CD4-positive, alpha-beta T cell (primary cell): ENCODE data around the gene PAK1. TPM values are rescaled to one million over a fixed set of nuclear protein-coding genes. Genes with fewer than 3 reads are reported as not detected.

Experiments used
- ATAC-seq: fragments of 200-7000 bp; cut with Tn5 transposase; one replicate; pipeline ENCODE4 v1.10.0; 2022; ENCODE audit warnings: mild to moderate bottlenecking; ENCODE audit not compliant: poor library complexity
- CTCF ChIA-PET: fragments of 350-600 bp; sonication (Branson Sonifier 250); formaldehyde crosslinking; loops from one replicate; lab custom pipeline; 2021; ENCODE audit warnings: antibody characterized with exemption, inconsistent platforms; lab: Charles Lee
- POLR2A ChIA-PET: fragments of 350-600 bp; sonication (Branson Sonifier 250); formaldehyde crosslinking; loops from one replicate; lab custom pipeline; 2021; ENCODE audit warnings: antibody characterized with exemption, inconsistent platforms; lab: Charles Lee
- DNase-seq, 14 experiments: peaks; one replicate each; pipeline ENCODE4 v3.0.0-alpha.2; 2013 to 2020; ENCODE audit warnings: mixed read lengths in 2 of 14
- H3K27ac ChIP-seq, 2 donors: one replicate each; pipeline versions ENCODE4 v1.5.1 to v1.7.0; 2013; ENCODE audit warnings: low read length in 2 of 2, low read depth in 1 of 2, mild to moderate bottlenecking in 1 of 2
- H3K27me3 ChIP-seq, 2 experiments: 1 replicate in 1 of 2; 2 replicates in 1 of 2; pipeline versions ENCODE4 v1.6.1 to v1.7.0; 2013; ENCODE audit warnings: low read length in 2 of 2, control low read depth in 1 of 2, mild to moderate bottlenecking in 1 of 2, moderate library complexity in 1 of 2; ENCODE audit not compliant: insufficient read depth in 2 of 2, control insufficient read depth in 1 of 2
- H3K36me3 ChIP-seq: one replicate; pipeline ENCODE4 v1.6.1; 2013; ENCODE audit warnings: low read length, control low read depth; ENCODE audit not compliant: insufficient read depth
- H3K4me1 ChIP-seq: one replicate; pipeline ENCODE4 v1.6.1; 2013; ENCODE audit warnings: low read length, control low read depth; ENCODE audit not compliant: insufficient read depth
- H3K4me3 ChIP-seq: one replicate; pipeline ENCODE4 v1.5.1; 2013; ENCODE audit warnings: mild to moderate bottlenecking, low read length, moderate library complexity
- H3K9me3 ChIP-seq, 2 experiments: 1 replicate in 1 of 2; 2 replicates in 1 of 2; pipeline versions ENCODE4 v1.6.1 to v1.7.0; 2013; ENCODE audit warnings: low read length in 2 of 2, mild to moderate bottlenecking in 2 of 2, control low read depth in 1 of 2, moderate library complexity in 1 of 2; ENCODE audit not compliant: control insufficient read depth in 1 of 2, insufficient read depth in 1 of 2
- H3K27ac Mint-ChIP-seq: one replicate; pipeline ENCODE4 v1.8.0; 2020; ENCODE audit warnings: mixed read lengths
- H3K27me3 Mint-ChIP-seq: one replicate; pipeline ENCODE4 v1.8.0; 2021; ENCODE audit warnings: mixed read lengths
- H3K36me3 Mint-ChIP-seq: one replicate; pipeline ENCODE4 v1.8.0; 2021; ENCODE audit warnings: low read depth, mixed read lengths
- H3K4me1 Mint-ChIP-seq: one replicate; pipeline ENCODE4 v1.8.0; 2021; ENCODE audit warnings: low read depth, mixed read lengths
- H3K4me3 Mint-ChIP-seq: one replicate; pipeline ENCODE4 v1.8.0; 2020; ENCODE audit warnings: mild to moderate bottlenecking, mixed read lengths
- H3K9me3 Mint-ChIP-seq: one replicate; pipeline ENCODE4 v1.8.0; 2020; ENCODE audit warnings: mixed read lengths
- CTCF ChIP-seq: fragments of 200-600 bp; IDR thresholded peaks from one replicate; pipeline ENCODE4 v1.8.0; 2022; ENCODE audit warnings: antibody characterized with exemption, mild to moderate bottlenecking
- intact Hi-C, 2 experiments: fragments of 100-400 bp; cut with DNase I in 1 of 2; cut with micrococcal nuclease in 1 of 2; formaldehyde crosslinking; loops; one replicate each; pipeline versions ENCODE4 v1.15.1 to v1.9.0; 2023 to 2025; cut with DNase I, micrococcal nuclease
- total RNA-seq, 174 experiments: library from RNA in 2 of 174; stranded (reverse) in 2 of 174; gene quantifications; one replicate each; pipeline ENCODE4 v1.2.3 and lab custom pipeline; 2021 to 2026

The PAK1 gene
- total RNA-seq, 2 experiments from 2014 or later = 6.9 to 12.6 TPM

GRCh38 chr11:77318600-77318999 is 155.3 kb downstream of the PAK1 start:
- Mint-ChIP-seq H3K4me3 (no peak overlapping the region), H3K36me3 (peaks cover 18% of the 10 kb centered on the region), H3K9me3 (no peaks in the 10 kb centered on the region), H3K27me3 (no peaks in the 10 kb centered on the region), H3K27ac (no peak overlapping the region), H3K4me1 (no peaks in the 10 kb centered on the region)
- ChIA-PET CTCF (no interaction called here), POLR2A (no interaction called here)
- TF ChIP-seq CTCF = no peak
- intact Hi-C loops = no loop called here
- ATAC-seq = no peak
- Histone ChIP-seq H3K4me1 (no peaks in the 10 kb centered on the region), H3K36me3 (peaks cover 5% of the 10 kb centered on the region), H3K27me3 (no peaks in the 10 kb centered on the region), H3K27ac (no peak overlapping the region), H3K4me3 (no peak overlapping the region), H3K9me3 (no peaks in the 10 kb centered on the region)
- no peak for DNase-seq

- POLR2A ChIA-PET = no interaction called here
- H3K4me3 ChIP-seq = no peak overlapping the region
- CTCF ChIA-PET = no interaction called here
- H3K27ac ChIP-seq = no peak overlapping the region
- H3K27me3 ChIP-seq = no peaks in the 10 kb centered on the region
- Mint-ChIP-seq H3K4me1 (no peaks in the 10 kb centered on the region), H3K9me3 (no peaks in the 10 kb centered on the region), H3K36me3 (peaks cover under 1% of the 10 kb centered on the region), H3K4me3 (no peak overlapping the region), H3K27ac (no peak overlapping the region), H3K27me3 (no peaks in the 10 kb centered on the region)
- H3K4me1 ChIP-seq = no peaks in the 10 kb centered on the region
- no peak for TF ChIP-seq CTCF
- no peaks in the 10 kb centered on the region for H3K36me3 ChIP-seq
- no peak for DNase-seq
- intact Hi-C loops = no loop called here
- ATAC-seq = no peak
- no peaks in the 10 kb centered on the region for H3K9me3 ChIP-seq
Observed at GRCh38 chr11:77316733-77317342, 157.1 kb downstream of the PAK1 start.

GRCh38 chr11:77312107-77312506 is 161.8 kb downstream of the PAK1 start:
- Mint-ChIP-seq H3K4me1 (no peaks in the 10 kb centered on the region), H3K9me3 (no peaks in the 10 kb centered on the region), H3K27me3 (no peaks in the 10 kb centered on the region), H3K36me3 (no peaks in the 10 kb centered on the region), H3K27ac (no peak overlapping the region), H3K4me3 (no peak overlapping the region)
- DNase-seq = no peak
- Histone ChIP-seq H3K4me3 (no peak overlapping the region), H3K9me3 (no peaks in the 10 kb centered on the region), H3K36me3 (no peaks in the 10 kb centered on the region), H3K27ac (no peak overlapping the region), H3K4me1 (no peaks in the 10 kb centered on the region), H3K27me3 (no peaks in the 10 kb centered on the region)
- no peak for ATAC-seq
- ChIA-PET CTCF (no interaction called here), POLR2A (no interaction called here)
- no peak for TF ChIP-seq CTCF
- intact Hi-C loops = no loop called here
